Psoas muscle (tissue), 8 donors: ENCODE data around the gene TM2D1. TPM values are rescaled to one million over a fixed set of nuclear protein-coding genes. Genes with fewer than 3 reads are reported as not detected.
"Not testable (repeated sequence)": the region's sequence is repeated elsewhere in the genome, so short reads cannot be mapped to it uniquely, and the experiment has no call there.

Experiments
- ATAC-seq, 4 donors: fragments of 200-7000 bp; cut with Tn5 transposase; one replicate each; pipeline ENCODE4 v1.9.1; 2020; ENCODE audit warnings: moderate library complexity in 3 of 4, mild to moderate bottlenecking in 2 of 4
- DNase-seq, 2 donors: peaks; one replicate each; pipeline ENCODE4 v3.0.0-alpha.2; 2020
- H3K27ac ChIP-seq: fragments of 200-600 bp; one replicate; pipeline ENCODE4 v1.8.0; 2022
- H3K27me3 ChIP-seq, 3 donors: fragments of 200-600 bp in 1 of 3; one replicate each; pipeline versions ENCODE4 v1.6.1 to v1.8.0; 2013 to 2022; ENCODE audit warnings: low read length in 2 of 3, mild to moderate bottlenecking in 2 of 3, moderate library complexity in 1 of 3; ENCODE audit not compliant: insufficient read depth in 3 of 3
- H3K36me3 ChIP-seq, 2 donors: fragments of 200-600 bp in 1 of 2; one replicate each; pipeline versions ENCODE4 v1.6.1 to v1.8.0; 2013 to 2022; ENCODE audit warnings: low read depth in 1 of 2, mild to moderate bottlenecking in 1 of 2, moderate library complexity in 1 of 2; ENCODE audit not compliant: insufficient read depth in 1 of 2
- H3K4me1 ChIP-seq: fragments of 200-600 bp; one replicate; pipeline ENCODE4 v1.8.0; 2022
- H3K4me3 ChIP-seq: fragments of 200-600 bp; one replicate; pipeline ENCODE4 v1.8.0; 2022; ENCODE audit warnings: mild to moderate bottlenecking
- H3K9me3 ChIP-seq: fragments of 200-600 bp; one replicate; pipeline ENCODE4 v1.8.0; 2022
- WGBS, 3 donors: extraction: QIAGEN DNeasy Blood & Tissue Kit; methylation state at CpG; one replicate each; pipeline versions ENCODE4 v1.1.6 to v1.1.7; 2013; 5-methylcytosine and 5-hydroxymethylcytosine counted together
- intact Hi-C, 2 donors: fragments of 100-400 bp; cut with DNase I; formaldehyde crosslinking; loops; one replicate each; pipeline versions ENCODE4 v1.11.0 to v1.14.2; 2022
- polyA plus RNA-seq, 3 donors: library from polyadenylated mRNA; stranded (reverse); fragments of 200-250 nt; gene quantifications; one replicate each; pipeline ENCODE4 v1.2.3, GENCODE V29; 2013
- total RNA-seq, 4 donors: library from RNA; stranded (reverse); fragmentation: NEBNext Ultra II Directional in 2 of 4; extraction: Animal tissue kit (Norgen Biotek cat#: 25700) in 2 of 4; gene quantifications; one replicate each; pipeline versions ENCODE4 v1.2.1 to v1.2.4, GENCODE V29; 2021 to 2023
- TF ChIP-seq, protein P1 (sequence below): fragments of 200-600 bp; IDR thresholded peaks from one replicate; pipeline ENCODE4 v1.8.0; 2022; ENCODE audit warnings: antibody characterized with exemption
- donor health status: healthy with polysubstance abuse.
- donor health status: DM: no; HTN: no; CAD: no; lungs with moderate emphysema.
- donor health status: Bipolar disorder and iron deficiency.
- donor health status: healthy.
- donor health status: DM: yes; HTN: yes; CAD: no.
- donor health status: DM: no; HTN: no; CAD: no.
- donor health status: DM: no; HTN: no; CAD: no.
- donor health status: DM: yes; HTN: yes; CAD: no.

TM2D1 gene
- total and polyA plus RNA-seq, 7 donors: 29.5 to 52.9 (median 32.8) TPM

DNA sequence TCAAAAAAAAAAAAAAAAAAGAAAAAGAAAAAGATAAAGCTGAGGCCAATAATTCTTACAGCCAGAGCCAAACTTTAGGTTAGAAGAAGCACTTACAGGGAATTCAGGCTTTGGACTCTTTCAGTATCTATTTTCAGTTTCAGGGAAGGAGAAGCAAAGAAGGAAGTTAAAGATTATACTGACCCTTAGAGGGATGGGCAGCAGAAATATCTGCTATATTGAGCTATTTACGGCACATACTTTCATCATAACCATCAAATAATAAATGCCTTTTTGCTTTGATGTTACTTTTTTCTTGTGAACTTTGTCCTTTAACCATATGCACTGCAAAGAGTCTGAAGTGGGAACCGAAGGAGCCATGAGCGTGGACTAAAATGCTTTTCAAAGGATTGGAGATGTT is 42.0 kb downstream of the TM2D1 start:
- no peaks in the 10 kb centered on the region for H3K4me1 ChIP-seq
- H3K36me3 ChIP-seq: peaks cover 0 to 62% of the 10 kb centered on the region in 2 donors
- no peak overlapping the region for H3K4me3 ChIP-seq
- TF ChIP-seq, protein P1, sequence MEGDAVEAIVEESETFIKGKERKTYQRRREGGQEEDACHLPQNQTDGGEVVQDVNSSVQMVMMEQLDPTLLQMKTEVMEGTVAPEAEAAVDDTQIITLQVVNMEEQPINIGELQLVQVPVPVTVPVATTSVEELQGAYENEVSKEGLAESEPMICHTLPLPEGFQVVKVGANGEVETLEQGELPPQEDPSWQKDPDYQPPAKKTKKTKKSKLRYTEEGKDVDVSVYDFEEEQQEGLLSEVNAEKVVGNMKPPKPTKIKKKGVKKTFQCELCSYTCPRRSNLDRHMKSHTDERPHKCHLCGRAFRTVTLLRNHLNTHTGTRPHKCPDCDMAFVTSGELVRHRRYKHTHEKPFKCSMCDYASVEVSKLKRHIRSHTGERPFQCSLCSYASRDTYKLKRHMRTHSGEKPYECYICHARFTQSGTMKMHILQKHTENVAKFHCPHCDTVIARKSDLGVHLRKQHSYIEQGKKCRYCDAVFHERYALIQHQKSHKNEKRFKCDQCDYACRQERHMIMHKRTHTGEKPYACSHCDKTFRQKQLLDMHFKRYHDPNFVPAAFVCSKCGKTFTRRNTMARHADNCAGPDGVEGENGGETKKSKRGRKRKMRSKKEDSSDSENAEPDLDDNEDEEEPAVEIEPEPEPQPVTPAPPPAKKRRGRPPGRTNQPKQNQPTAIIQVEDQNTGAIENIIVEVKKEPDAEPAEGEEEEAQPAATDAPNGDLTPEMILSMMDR: no peak
- H3K27ac ChIP-seq: no peak overlapping the region
- intact Hi-C loops: no loop called here
- 79 to 96% (median 81%) methylated on average over 3 of the region's 3 CpGs for WGBS, 3 donors
- DNase-seq (no peak), ATAC-seq (no peak)
- H3K27me3 ChIP-seq: no peaks in the 10 kb centered on the region
- H3K9me3 ChIP-seq: no peaks in the 10 kb centered on the region

DNA sequence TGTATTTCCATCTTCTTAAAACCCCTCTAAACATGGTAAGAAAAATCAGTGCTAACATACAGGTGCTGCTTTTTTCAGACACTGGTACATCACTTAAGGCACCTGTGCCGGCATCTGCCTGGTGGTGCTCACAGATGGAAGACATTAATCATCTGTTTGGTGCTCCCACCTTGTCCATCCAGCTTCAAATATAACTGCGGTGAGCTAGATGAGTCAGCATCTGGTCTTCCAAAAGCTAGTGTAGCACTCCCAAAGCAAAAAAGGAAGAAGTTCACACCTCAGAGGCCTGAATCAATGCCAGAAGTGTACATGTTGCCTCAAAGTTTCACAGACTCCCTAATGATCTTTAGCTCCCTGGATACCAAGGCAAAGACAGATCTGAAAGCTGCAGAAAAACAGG is 44.4 kb downstream of the TM2D1 start:
- ATAC-seq: no peak

DNA sequence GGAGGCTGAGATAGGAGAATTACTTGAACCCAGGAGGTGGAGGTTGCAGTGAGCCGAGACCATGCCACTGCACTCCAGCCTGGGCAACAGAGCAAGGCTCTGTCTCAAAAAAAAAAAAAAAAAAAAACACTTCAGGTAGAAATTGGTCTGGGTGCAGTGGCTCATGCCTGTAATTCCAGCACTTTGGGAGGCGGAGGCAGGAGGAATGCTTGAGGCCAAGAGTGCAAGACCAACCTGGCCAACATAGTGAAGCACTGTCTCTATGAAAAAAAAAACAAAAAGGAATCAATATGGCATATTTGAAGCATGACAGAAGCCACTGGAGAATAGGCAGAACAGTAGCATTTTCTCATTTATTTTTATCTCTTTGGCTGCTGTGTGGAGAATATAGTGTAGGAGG is 48.1 kb downstream of the TM2D1 start:
- DNase-seq, H3K27me3 ChIP-seq, intact Hi-C loops, H3K9me3 ChIP-seq, H3K4me1 ChIP-seq, H3K27ac ChIP-seq, ATAC-seq, H3K4me3 ChIP-seq: not testable (repeated sequence)
- WGBS, 3 donors: 96 to 100% (median 97%) methylated on average over 2 of the region's 2 CpGs
- peaks cover 0 to 37% of the 10 kb centered on the region in 2 donors for H3K36me3 ChIP-seq

More for the DNA sequence above, 44.4 kb downstream of the TM2D1 start:
- DNase-seq: no peak
- WGBS, 3 donors: 58 to 78% (median 75%) methylated on average over 2 of the region's 2 CpGs
- Histone ChIP-seq H3K9me3 (no peaks in the 10 kb centered on the region), H3K27ac (no peak overlapping the region), H3K4me3 (no peak overlapping the region), H3K36me3 (peaks cover 0 to 45% of the 10 kb centered on the region in 2 donors), H3K27me3 (no peaks in the 10 kb centered on the region), H3K4me1 (no peaks in the 10 kb centered on the region)
- TF ChIP-seq, protein P1: no peak
- intact Hi-C loops: no loop called here

DNA sequence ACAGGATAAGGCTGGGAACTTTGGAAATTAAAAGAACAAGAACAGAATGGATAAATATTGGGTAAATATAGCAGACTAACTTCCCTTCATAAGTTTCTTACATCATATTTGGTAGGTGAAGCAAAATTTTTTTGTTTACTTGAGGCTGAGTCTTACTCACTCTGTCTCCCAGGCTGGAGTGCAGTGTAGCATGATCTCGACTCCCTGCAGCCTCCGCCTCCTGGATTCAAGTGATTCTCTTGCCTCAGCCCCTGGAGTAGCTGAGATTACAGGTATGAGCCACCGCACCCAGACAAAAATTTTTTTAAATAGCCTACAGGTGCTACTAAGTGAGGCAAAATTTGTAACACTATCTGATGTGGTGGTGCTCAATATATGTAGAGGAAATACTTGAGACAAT is 50.7 kb downstream of the TM2D1 start:
- Histone ChIP-seq H3K27me3 (no peaks in the 10 kb centered on the region), H3K4me3 (no peak overlapping the region), H3K4me1 (no peaks in the 10 kb centered on the region), H3K27ac (no peak overlapping the region), H3K9me3 (no peaks in the 10 kb centered on the region), H3K36me3 (peaks cover 0 to 14% of the 10 kb centered on the region in 2 donors)
- whole genome bisulfite sequencing, 3 donors: 84 to 91% (median 90%) methylated on average over 3 of the region's 3 CpGs
- TF ChIP-seq, protein P1: no peak
- no peak for ATAC-seq
- intact Hi-C loops: no loop called here
- no peak for DNase-seq

DNA sequence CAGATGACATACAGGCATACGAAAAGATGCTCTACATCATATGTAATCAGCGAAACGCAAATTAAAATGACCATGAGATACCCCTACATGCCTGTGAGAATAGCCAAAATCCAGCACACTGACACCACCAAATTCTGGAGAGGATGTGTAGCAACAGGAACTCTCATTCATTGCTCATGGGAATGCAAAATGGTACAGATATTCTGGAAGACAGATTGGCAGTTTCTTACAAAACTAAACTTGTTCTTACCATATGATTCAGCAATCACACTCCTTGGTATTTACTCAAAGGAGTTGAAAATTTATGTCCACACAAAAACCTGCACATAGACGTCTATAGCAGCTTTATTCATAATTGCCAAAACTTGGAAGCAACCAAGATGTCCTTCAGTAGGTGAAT is 52.6 kb downstream of the TM2D1 start:
- intact Hi-C loops: no loop called here
- Histone ChIP-seq H3K27me3 (no peaks in the 10 kb centered on the region), H3K9me3 (no peaks in the 10 kb centered on the region), H3K27ac (no peak overlapping the region), H3K4me1 (no peaks in the 10 kb centered on the region), H3K36me3 (peaks cover 0 to 6% of the 10 kb centered on the region in 2 donors), H3K4me3 (no peak overlapping the region)
- ATAC-seq (no peak), DNase-seq (no peak)
- TF ChIP-seq, protein P1: no peak
- WGBS, 3 donors: 88 to 94% (median 89%) methylated on average over 4 of the region's 4 CpGs
